Stimulated activated CD8-positive, alpha-beta memory T cell treated with anti-CD3 and anti-CD28 coated beads, Interleukin-15, amount 100 ng/mL, for 1 hour (primary cell): ENCODE measurements around the gene BNIPL.
A peak's percentile ranks its signal among the peaks of the same experiment; 100 is the strongest.

Experiments used
- DNase-seq: peaks from one replicate; pipeline ENCODE4 v3.0.0-alpha.2; 2020; ENCODE audit warnings: low read depth

The BNIPL gene, protein sequence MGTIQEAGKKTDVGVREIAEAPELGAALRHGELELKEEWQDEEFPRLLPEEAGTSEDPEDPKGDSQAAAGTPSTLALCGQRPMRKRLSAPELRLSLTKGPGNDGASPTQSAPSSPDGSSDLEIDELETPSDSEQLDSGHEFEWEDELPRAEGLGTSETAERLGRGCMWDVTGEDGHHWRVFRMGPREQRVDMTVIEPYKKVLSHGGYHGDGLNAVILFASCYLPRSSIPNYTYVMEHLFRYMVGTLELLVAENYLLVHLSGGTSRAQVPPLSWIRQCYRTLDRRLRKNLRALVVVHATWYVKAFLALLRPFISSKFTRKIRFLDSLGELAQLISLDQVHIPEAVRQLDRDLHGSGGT

DNA sequence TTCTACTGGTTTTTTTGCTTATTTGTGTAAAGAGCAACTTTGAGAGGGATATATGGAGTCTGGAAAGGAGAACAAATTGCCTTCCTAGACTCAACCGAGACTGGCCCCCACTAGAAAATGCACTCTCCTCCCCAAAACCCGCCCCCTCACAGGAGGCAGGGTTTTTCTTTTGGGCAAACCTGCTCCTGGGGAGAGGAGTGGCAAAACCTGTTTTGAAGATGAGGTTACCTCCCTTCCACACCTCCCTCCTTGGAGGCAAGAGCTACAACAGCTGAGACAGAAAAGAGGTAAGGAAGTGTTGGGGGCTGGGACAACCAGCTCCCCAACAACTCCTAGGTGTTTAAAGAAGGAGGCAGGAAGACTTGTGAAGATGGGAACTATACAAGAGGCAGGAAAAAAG lies at the start of gene BNIPL:
TSS of gene BNIPL (plus strand) at position 231 of the 400 bp plus-strand sequence. CDS start at position 371, 140 bp downstream.
- no peak for DNase-seq

DNA sequence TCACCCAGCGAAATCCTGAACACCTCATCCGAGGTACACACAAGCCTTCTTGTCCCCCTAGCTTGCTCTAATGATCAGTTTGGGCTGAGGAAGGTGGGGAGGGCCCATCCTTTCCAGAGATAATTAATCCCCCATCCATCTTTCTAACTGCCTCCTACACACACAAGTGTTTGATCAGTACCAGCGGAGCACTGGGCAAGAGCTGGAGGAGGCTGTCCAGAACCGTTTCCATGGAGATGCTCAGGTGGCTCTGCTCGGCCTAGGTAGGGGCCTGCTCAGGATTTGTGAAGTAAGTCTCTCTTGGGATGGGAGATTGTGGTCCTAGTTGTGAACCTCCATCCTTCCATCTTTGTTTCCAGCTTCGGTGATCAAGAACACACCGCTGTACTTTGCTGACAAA lies 48.5 kb upstream of the BNIPL start:
- no peak for DNase-seq

DNA sequence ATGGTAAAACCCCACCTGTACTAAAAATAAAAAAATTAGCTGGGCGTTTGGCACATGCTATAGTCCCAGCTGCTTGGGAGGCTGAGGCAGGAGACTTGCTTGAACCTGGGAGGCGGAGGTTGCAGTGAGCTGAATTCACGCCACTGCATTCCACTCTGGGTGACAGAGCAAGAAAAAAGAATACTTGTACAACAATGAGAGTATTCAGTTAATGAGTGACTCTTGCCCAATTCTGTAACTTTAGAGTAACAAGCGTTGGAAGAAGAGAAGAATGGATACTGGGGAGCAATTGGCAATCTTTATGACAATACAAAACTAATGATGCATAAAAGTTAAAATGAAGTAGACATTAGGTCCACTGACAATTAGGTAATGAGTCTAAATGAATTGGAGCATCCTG lies 43.8 kb upstream of the BNIPL start:
- DNase-seq: no peak

DNA sequence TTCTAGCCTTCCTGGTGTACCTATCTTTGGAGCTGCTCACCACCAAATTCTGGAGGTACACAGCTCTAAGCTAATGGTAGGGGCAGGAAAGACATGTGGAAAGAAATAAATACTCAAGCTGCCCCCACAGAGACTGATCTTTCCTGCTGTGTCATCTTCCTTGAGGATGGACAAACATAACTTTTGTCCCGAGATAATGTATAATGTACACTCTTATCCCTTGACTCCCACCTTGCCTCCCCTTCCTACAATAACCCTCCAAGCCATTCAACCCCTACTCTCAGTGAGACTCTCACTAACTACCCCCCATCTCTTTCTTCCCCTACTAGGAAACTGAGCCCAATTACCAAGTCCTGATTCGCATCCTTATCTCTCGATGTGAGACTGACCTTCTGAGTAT lies 42.1 kb upstream of the BNIPL start:
- DNase-seq: no peak

DNA sequence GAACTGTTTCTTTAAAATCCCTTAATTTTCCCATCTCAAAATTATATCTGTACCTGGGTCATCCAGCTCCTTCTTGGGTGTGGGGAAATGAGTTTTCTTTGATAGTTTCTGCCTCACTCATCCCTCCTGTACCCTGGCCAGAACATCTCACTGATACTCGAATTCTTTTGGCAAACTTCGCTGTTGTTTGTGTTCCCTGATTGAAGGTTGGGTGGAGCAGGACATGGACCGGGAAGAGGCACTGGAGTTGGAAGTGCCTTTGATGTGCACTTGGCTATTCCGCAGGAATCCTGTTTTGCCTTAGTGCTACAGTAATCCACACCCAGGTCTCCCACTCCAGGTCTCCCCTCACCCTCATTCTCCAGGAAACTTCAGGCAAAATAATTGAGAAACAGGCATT lies 40.9 kb upstream of the BNIPL start:
- DNase-seq: no peak

DNA sequence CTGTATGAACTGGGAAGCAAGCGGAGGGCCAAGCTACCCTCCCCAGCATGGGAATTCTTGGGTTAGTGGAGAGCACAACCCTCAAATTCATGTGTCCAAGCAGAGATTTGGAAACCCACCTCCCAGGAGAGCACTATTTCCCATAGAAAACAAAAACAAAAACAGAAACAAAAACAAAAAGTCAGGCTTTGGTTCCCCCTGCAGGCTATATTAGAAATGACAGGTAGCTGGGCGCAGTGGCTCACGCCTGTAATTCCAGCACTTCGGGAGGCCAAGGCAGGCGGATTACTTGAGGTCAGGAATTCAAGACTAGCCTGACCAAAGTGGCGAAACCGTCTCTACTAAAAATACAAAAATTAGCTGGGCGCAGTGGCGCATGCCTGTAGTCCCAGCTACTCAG lies 40.5 kb upstream of the BNIPL start:
- no peak for DNase-seq

DNA sequence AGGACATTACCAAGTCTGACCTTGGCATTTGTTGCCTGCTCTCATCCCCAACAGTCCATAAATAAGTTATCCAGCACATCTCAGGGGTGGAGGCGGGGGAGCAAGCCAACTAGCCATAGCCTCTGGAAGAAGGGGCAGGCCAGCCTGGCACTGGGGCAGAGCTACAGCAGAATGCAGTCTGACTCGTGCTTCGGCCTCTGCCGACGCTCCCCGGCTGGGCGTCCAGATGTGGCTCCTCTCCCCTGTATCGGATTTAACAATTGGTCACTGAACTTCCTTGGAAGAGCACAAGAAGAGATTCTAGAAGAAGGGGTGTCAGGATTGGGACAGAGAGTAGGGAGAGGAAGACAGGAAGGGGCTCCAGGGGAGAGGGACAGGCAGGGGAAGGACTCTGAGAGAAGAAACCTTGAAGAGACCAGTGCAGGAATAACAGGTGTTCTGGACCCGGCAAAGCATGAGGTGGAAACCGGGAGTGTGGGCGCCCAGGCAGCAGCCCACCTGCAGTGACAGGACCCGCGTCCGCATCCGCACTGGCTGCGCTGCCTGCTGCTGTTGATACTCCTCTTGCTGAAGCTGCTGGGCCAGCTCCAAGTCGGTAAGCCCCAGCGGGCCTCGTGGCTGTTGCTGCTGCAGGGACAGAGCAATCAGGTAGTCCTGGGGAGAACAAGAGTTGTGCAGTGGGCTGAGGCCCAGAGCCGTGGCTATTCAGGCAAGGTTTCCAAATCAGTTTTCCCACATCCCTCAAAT lies 39.1 kb upstream of the BNIPL start:
- no peak for DNase-seq

DNA sequence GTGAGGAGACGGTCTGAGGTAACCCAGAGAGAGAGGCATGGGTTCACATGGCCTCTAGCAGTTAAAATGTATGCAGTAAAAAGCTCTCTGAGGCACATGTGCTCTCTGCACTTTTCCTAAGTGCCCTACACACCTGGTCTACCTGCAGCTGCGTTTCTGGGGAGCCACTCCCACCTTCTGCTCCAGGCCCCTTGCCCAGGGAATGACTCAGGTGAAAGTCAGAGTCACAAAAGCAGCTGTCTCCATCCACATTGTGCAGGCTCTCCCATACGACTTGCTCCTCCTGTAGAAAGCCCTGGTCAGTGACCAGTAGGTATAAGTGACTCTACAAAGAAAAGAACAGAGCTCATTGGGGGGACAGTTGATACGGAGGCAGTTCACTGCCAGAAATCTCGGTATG lies 38.4 kb upstream of the BNIPL start:
- DNase-seq: no peak

DNA sequence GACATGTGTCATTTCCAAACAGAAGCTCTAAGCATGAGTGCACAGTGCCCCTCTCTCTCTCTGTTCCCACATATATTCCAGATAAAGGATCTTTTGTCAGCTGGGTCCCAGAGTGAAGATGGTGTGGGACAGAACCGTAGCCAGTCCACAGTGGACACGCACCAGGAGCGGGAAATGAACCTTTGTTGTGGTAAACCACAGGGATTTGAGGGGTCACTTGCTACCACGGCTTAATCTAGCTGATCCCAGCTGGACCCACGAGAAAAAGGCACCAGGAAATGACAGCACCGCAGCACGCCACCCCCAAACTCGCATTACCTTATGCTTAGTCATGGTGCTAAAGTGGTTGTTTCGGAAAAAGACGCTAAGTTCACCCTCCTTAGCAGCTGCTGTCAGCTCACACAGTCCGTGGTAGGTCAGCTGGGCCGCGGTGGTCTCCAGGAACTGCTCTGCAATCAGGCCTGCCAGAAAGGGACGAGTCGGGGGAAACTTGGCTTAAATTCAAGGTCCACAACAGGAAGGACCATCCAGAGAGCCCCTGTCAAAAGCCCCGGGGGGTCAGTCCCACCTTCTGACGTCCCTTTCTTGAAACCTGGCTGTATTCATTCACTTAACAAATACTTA lies 37.2 kb upstream of the BNIPL start:
- no peak for DNase-seq

DNA sequence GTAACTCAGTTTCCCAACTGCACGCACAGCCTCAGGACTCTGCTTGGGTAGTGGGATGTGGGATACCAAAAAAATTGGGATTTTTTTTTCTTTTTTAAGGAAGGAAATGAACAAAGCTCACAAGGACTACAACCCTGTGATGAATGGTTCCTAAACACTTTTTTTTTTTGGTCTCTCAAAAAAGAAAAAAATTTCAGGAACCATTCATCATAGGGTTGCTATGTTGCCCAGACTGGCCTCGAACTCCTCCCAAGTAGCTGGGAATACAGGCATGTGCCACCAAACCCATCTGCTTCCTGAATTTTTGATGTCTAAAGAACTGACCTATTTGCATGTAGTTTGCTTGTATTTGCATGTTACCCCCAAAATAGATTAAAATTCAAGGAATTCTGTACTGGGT lies 36.5 kb upstream of the BNIPL start:
- DNase-seq: no peak

DNA sequence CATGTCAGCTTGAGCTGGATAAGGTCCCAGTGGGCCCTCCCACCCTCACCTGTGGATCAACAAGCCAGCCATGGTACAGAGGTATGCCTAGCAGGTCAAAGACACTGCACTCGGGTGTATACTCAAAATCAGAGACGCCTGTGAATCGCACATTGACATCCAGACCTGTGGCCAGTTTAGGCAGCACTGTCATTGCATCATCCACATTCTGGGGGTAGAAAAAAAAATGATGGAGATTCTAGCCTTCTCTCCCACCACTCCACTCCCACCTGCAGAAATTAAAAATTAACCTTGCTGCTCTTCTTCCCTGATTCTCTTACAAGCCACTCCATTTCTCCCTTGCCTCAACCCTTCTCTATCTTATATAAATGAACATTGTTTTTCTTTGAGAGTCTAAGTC lies 36.0 kb upstream of the BNIPL start:
- DNase-seq: no peak

DNA sequence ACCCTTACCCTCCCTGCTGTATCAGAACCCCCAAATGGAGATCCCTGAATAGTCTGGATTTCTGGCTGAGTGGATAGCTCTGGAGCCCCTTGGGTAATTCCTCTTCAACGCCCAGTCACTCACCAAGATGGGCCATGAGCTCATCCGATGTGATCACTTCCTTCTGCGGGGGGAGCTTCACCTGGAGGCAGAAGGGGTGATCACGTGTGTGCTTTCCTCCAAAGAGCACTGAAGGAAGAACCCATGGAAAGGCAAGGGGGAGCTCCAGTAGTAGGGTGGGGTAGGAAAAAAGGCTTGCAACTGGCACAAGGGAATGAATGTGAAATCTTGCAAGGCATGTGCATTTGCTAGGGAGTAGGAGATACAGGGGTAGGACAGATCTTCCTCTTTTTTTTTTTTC lies 34.8 kb upstream of the BNIPL start:
- no peak for DNase-seq

DNA sequence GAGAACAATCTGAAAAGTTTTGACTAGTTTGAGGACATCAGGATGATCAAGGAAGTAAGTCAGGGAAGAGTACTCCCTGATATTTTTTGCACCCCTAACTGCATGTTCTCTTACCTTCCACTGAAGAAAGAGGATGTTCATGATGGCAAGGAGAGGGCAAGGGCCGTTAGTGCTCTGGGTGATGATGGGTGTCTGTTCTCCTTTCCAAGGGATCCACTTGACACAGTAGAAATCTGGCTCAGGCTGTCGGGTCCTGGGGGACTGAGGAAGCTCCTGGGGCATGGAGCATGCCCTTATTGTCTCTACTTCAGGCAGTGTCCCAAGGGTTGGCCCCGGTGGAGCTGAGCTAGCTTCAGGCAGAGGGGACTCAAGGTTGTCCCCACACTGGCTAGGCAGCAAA lies 34.3 kb upstream of the BNIPL start:
- DNase-seq: no peak

DNA sequence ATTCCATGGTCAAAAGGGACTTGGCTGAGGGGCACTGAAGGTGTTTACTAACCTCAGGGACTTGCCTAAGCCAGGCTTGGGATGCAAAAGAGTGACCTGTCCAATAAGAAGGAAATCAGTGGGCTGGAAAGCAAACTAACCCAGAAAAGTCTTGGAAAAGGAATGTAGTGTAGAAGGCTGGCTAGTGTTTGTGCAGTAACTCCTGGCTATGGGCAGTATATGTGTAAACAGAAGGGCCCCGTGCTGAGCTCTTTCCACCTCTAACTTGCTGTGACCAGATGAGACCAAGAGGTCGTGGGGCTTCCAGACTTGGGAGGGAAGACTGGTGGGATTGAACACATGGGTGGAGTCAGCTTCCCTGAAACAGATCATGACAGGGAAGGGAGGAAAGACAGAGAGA lies 33.8 kb upstream of the BNIPL start:
- no peak for DNase-seq

DNA sequence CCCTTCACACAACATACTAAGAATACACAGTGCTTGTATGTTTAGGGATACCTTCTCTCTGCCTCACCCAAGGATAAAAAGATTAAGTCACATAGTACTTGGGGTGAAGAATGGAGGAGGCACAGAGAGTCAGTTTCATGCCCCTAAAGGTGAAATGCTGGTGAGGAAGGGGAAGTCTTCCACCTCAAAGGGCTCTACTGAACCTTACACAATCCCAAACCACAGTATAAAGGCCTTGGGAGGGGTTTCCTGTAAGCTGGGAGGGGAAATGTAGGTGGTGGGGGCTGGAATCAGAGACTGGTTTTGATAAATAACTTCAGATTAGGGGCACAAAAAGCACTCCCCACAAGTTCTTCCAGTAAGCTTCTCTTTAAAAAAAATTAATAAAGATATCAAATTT lies 33.2 kb upstream of the BNIPL start:
- no peak for DNase-seq

DNA sequence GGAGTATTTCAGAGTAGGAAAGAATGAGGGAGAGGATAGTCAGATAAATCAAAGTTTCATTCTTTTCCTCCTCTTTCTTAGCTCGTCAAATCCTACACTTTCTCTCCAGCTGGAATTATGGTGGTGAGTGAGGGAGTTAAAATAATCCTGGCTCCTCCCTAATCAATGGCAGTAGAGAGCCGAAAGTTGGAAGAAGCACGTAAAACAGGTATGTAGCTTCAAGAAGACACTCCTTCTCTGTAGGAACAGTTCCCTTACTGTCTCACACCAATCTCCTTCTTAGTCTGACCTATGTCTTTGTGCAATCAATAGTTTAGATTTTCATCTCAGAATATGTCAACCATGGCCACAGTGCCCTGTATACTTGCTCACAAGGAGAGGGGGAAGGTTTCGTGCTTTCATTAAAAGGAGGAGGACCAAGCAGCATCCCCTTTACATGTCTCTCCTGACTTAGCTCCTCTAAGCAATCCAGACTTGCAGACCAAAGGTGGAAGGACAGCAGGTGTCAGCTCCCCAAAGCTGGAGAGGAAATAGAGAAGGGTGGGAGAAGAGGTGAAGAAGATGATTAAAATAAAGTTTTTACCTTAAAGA lies 30.6 kb upstream of the BNIPL start:
- DNase-seq: no peak

DNA sequence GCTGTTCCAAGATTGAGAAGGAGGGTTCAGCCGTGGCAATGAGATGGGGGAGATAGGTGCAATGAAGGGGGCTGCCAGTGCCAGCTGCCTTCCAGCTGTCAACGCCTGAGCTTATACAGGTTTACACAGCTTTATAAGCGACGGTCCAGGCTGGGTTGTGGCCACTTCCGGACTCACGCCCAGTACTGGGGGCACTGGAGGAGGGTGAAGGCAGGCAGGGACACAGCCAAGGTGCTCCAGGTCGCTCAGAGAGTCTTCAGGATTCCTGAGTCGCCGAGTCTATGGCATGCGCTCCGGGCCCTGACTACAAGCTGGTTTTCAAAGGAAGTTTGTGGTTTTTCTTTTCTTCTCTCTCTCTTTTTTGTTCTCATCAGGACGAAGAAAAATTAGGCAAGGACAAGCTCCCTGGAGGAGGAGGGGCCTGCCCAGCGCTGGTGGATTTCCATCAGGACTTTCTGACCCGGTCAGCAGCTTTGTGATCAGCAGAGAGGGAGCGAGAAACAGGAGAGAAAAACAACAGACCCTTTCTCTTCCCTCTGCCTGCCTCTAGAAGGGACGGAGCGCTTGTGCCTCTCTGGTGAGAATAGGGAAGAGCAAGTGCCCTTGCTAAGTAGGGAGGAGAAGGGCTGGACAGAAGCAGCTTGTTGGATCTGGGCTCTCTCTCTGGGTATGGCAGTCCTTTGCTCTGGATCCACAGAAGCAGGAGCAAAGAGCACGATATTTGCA lies 29.9 kb upstream of the BNIPL start, which contains the start of gene MINDY1:
TSS of gene MINDY1 (minus strand) at position 576 of the 726 bp plus-strand sequence. CDS start 4,285 bp downstream, outside the sequence.
- DNase-seq: no peak

DNA sequence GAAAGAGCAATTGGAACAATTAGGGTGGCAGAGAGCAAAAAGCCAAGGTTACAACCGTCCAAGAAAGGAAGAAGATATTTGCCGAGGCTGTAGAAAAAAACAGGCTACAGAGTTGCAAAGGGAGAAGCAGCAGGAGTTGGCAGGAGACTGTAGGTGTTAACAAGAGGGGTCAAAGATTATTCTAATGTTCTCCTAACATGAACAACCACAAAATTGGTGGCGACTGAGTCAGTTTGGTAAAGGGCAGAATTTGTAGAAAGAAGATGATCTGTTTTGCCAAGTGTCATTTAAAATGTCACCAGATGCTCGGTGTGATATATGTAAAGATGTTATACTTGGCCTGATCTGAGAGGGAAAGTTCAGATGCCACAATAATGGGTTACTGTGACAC lies 28.5 kb upstream of the BNIPL start:
- DNase-seq: no peak

DNA sequence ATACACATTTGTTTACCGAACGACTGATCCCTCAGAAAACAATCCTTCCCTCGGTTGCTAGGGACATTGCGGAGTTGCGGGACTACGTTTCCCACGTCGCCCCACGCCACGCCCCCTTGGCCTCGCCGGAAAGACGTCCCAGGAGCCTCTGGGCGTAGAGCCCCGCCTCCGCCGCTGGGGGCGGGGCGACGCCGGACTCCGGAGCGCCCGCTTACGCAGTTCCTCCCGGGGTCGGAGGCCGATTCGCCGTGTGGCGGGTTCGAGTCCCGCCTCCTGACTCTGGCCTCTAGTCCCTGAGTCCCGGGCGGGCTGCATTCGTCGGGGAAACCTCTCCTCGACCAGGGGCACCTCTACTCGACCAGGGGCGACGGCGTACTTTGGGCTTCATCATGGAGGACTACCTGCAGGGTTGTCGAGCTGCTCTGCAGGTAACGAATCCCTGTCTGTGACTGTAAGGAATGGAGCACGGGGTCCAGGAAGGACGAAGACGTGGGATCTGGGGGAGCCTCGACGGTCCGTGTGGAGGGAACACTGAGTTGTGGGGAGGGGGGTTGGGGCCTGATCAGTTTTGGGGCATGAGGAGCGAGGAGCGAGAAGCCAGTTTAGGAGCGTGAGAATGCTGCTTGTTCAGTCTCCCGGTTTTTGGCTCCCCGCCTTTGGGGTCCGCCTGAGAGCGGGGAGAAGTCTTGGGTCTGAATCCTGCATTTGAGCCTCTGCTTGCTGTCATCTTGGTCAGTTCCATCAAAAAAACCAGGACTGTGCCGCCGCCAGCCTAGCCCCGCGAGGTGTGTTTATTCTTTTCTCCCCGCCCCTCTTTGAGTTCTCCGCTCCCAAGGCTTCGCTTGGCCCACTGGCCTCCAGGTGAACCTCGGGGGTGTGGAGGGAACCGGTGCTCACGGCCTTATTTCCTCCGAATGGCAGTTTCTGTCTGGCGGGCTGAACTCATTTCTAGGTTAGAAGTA lies 27.9 kb upstream of the BNIPL start, which contains the start of gene PRUNE1:
TSS of gene PRUNE1 (plus strand) at position 206 of the 962 bp plus-strand sequence. CDS start at position 390, 184 bp downstream.
- peak; percentile 94 for DNase-seq

DNA sequence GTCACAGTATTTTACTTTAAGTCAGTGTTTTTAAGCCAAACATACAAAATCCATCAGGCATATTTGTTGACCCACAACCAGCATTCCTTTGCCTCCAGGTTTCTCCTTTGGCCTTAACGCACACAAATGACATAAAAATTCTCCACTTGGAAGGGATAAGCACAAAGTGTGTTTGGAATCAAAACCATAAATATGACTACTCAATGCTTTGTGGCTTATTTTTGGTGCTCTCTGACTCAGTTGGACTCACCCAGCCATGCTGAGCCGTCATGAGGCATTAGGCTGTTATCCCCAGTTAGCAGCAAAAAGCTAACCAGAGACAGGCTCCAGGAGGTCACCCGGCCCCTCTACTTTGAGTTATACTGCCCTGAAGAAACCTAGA lies 27.2 kb upstream of the BNIPL start:
- DNase-seq: no peak
